HG03439 (cell line): Measurements from ENCODE around the gene INAFM2.
A peak's percentile ranks its signal among the peaks of the same experiment; 100 is the strongest.

Experiments used
- ATAC-seq: cut with Tn5 transposase; IDR thresholded peaks from one replicate; pipeline ENCODE4 v1.9.1; 2021; ENCODE audit warnings: mild to moderate bottlenecking, moderate library complexity; ENCODE audit not compliant: unreplicated experiment

The INAFM2 gene

GRCh38 chr15:40342416-40343320 is 19.2 kb downstream of the INAFM2 start:
- ATAC-seq: no peak

GRCh38 chr15:40343512-40343911 is 20.0 kb downstream of the INAFM2 start:
- no peak for ATAC-seq

GRCh38 chr15:40344217-40344616 is 20.7 kb downstream of the INAFM2 start:
- ATAC-seq: no peak

- ATAC-seq: no peak
These were observed 21.2 kb downstream of the INAFM2 start for GRCh38 chr15:40344631-40345120.

- ATAC-seq: no peak
These were observed 21.9 kb downstream of the INAFM2 start for GRCh38 chr15:40345225-40345866.

- no peak for ATAC-seq
These were observed 22.5 kb downstream of the INAFM2 start for GRCh38 chr15:40345867-40346578.

- no peak for ATAC-seq
These were observed 23.4 kb downstream of the INAFM2 start for GRCh38 chr15:40346579-40347558.

- no peak for ATAC-seq
These were observed 24.3 kb downstream of the INAFM2 start for GRCh38 chr15:40347559-40348473.

- no peak for ATAC-seq
These were observed 25.0 kb downstream of the INAFM2 start for GRCh38 chr15:40348474-40348870.

- no peak for ATAC-seq
These were observed 25.7 kb downstream of the INAFM2 start for GRCh38 chr15:40349163-40349562.

- no peak for ATAC-seq
These were observed 28.9 kb downstream of the INAFM2 start for GRCh38 chr15:40352281-40352901.

- ATAC-seq: no peak
These were observed 30.2 kb downstream of the INAFM2 start for GRCh38 chr15:40353697-40354096.

- ATAC-seq: no peak
These were observed 31.1 kb downstream of the INAFM2 start for GRCh38 chr15:40354408-40355171.

GRCh38 chr15:40355976-40356585 is 32.6 kb downstream of the INAFM2 start:
- ATAC-seq: no peak

GRCh38 chr15:40357246-40357645 is 33.8 kb downstream of the INAFM2 start:
- ATAC-seq: no peak

GRCh38 chr15:40357723-40358470 is 34.4 kb downstream of the INAFM2 start, which contains the start of gene DISP2:
Gene DISP2 (plus strand): TSS chr15:40358219. CDS start chr15:40358322, 103 bp downstream.
- peak; percentile 76 for ATAC-seq
